ENCODE data around the gene FBN1. TPM values are rescaled to one million over a fixed set of nuclear protein-coding genes. Genes with fewer than 3 reads are reported as not detected.

The FBN1 gene
- total RNA-seq, 1 donor, result 1,556 TPM

GRCh38 chr15:48642795-48643194 is 2.7 kb downstream of the FBN1 start:
- Histone ChIP-seq H3K4me2 (ENCODE audit: insufficient read depth, low read length) (peak overlapping the region; percentile 91), H3K4me3 (ENCODE audit: insufficient read depth, low read length) (peak overlapping the region; percentile 93), H3K4me1 (ENCODE audit: insufficient read depth, low read length) (peaks cover 51% of the 10 kb centered on the region), H3K36me3 (ENCODE audit: insufficient read depth, low read length) (peaks cover 51% of the 10 kb centered on the region), H4K20me1 (ENCODE audit: insufficient read depth, low read length) (peaks cover 39% of the 10 kb centered on the region), H3K79me2 (ENCODE audit: insufficient read depth, low read length) (peaks cover 88% of the 10 kb centered on the region), H3K9me3 (ENCODE audit: low read depth, low read length) (no peaks in the 10 kb centered on the region), H3K27me3 (ENCODE audit: insufficient read depth, low read length) (no peaks in the 10 kb centered on the region), H3K27ac (ENCODE audit: low read depth, low read length) (peak overlapping the region; percentile 94), H2AFZ (ENCODE audit: low read length) (no peak overlapping the region)
- peak; percentile 77 for DNase-seq (ENCODE audit: insufficient read length, low spot score, missing footprints)
- TF ChIP-seq, protein P1, sequence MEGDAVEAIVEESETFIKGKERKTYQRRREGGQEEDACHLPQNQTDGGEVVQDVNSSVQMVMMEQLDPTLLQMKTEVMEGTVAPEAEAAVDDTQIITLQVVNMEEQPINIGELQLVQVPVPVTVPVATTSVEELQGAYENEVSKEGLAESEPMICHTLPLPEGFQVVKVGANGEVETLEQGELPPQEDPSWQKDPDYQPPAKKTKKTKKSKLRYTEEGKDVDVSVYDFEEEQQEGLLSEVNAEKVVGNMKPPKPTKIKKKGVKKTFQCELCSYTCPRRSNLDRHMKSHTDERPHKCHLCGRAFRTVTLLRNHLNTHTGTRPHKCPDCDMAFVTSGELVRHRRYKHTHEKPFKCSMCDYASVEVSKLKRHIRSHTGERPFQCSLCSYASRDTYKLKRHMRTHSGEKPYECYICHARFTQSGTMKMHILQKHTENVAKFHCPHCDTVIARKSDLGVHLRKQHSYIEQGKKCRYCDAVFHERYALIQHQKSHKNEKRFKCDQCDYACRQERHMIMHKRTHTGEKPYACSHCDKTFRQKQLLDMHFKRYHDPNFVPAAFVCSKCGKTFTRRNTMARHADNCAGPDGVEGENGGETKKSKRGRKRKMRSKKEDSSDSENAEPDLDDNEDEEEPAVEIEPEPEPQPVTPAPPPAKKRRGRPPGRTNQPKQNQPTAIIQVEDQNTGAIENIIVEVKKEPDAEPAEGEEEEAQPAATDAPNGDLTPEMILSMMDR (IDR thresholded peaks at IDR 0.05; ENCODE audit: extremely low read depth, low read depth, low read length), result no peak

DNA sequence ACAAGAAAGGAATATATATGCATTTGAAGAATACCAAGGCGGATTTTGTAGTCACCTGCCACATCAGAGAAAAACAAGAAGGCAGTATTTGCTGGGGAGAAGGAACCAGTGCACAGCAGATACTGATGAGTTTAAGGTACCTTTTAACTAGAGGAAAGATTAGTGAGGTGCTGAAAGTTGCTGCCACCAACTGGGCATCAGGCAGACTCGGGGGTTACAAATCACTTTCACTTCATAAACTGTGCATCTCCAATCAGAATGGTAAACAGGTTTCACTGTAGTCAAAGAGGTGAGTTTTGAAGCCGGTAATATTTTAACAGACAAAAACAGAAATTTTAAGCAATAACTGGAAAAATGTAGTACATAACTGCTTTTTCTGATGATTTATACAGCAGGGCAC is 4.1 kb downstream of the FBN1 start:
- H3K27me3 ChIP-seq (ENCODE audit: insufficient read depth, low read length), result no peaks in the 10 kb centered on the region
- H3K36me3 ChIP-seq (ENCODE audit: insufficient read depth, low read length), result peaks cover 61% of the 10 kb centered on the region
- DNase-seq (ENCODE audit: insufficient read length, low spot score, missing footprints), result peak; percentile 77
- peak overlapping the region; percentile 94 for H3K27ac ChIP-seq (ENCODE audit: low read depth, low read length)
- no peaks in the 10 kb centered on the region for H3K9me3 ChIP-seq (ENCODE audit: low read depth, low read length)
- H2AFZ ChIP-seq (ENCODE audit: low read length), result no peak overlapping the region
- H3K4me3 ChIP-seq (ENCODE audit: insufficient read depth, low read length), result peak overlapping the region; percentile 59
- peaks cover 39% of the 10 kb centered on the region for H4K20me1 ChIP-seq (ENCODE audit: insufficient read depth, low read length)
- H3K4me2 ChIP-seq (ENCODE audit: insufficient read depth, low read length), result peak overlapping the region; percentile 91
- TF ChIP-seq, protein P1 (IDR thresholded peaks at IDR 0.05; ENCODE audit: extremely low read depth, low read depth, low read length), result peak; percentile 52
- peaks cover 51% of the 10 kb centered on the region for H3K4me1 ChIP-seq (ENCODE audit: insufficient read depth, low read length)
- H3K79me2 ChIP-seq (ENCODE audit: insufficient read depth, low read length), result peaks cover 96% of the 10 kb centered on the region

DNA sequence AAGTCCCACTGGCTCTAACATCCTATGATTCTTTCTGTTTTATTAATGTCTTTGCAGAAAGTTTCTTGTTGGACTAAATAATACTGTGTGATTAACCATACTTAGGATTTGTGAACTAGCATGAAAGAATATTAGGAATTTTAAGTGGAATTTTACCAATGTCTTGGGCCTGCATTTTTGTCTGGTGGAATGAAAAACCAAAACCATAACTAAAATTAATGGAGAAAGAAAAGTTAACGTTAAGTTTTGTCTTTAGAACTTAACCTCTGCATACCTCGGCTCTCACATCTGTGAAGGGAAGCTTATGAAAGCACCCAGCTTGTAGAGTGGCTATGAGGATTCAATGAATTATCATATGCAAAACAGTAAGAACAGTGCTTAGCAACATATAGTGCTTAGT is 6.5 kb downstream of the FBN1 start:
- Histone ChIP-seq H3K4me2 (ENCODE audit: insufficient read depth, low read length) (peak overlapping the region; percentile 6), H2AFZ (ENCODE audit: low read length) (no peak overlapping the region), H3K9me3 (ENCODE audit: low read depth, low read length) (no peaks in the 10 kb centered on the region), H3K27me3 (ENCODE audit: insufficient read depth, low read length) (no peaks in the 10 kb centered on the region), H3K4me1 (ENCODE audit: insufficient read depth, low read length) (peaks cover 73% of the 10 kb centered on the region), H3K79me2 (ENCODE audit: insufficient read depth, low read length) (peaks cover 99% of the 10 kb centered on the region), H3K27ac (ENCODE audit: low read depth, low read length) (peak overlapping the region; percentile 45), H3K4me3 (ENCODE audit: insufficient read depth, low read length) (no peak overlapping the region), H4K20me1 (ENCODE audit: insufficient read depth, low read length) (peaks cover 37% of the 10 kb centered on the region), H3K36me3 (ENCODE audit: insufficient read depth, low read length) (peaks cover 71% of the 10 kb centered on the region)
- TF ChIP-seq, protein P1 (IDR thresholded peaks at IDR 0.05; ENCODE audit: extremely low read depth, low read depth, low read length), result no peak
- no peak for DNase-seq (ENCODE audit: insufficient read length, low spot score, missing footprints)

DNA sequence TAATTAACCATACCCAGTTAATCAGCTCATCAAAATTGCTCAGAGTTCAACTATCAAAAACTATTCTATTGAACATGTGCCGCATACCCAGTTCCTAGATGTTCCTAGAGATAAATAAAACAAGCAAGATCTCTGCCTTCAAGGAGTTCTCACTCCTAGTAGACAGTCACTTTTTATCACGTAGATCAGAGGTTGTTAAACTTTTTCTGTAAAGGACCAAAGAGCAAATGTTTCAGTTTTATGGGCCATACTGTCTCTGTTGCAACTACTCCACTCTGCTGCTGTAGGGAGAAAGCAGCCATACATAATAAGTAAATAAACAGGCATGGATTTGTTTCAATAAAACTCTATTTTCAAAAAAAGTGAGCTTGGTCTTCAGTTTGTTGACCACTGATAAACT is 7.9 kb downstream of the FBN1 start:
- Histone ChIP-seq H3K79me2 (ENCODE audit: insufficient read depth, low read length) (peaks cover 99% of the 10 kb centered on the region), H4K20me1 (ENCODE audit: insufficient read depth, low read length) (peaks cover 28% of the 10 kb centered on the region), H3K4me1 (ENCODE audit: insufficient read depth, low read length) (peaks cover 86% of the 10 kb centered on the region), H3K9me3 (ENCODE audit: low read depth, low read length) (no peaks in the 10 kb centered on the region), H3K27me3 (ENCODE audit: insufficient read depth, low read length) (no peaks in the 10 kb centered on the region), H3K4me2 (ENCODE audit: insufficient read depth, low read length) (no peak overlapping the region), H3K36me3 (ENCODE audit: insufficient read depth, low read length) (peaks cover 58% of the 10 kb centered on the region), H3K27ac (ENCODE audit: low read depth, low read length) (peak overlapping the region; percentile 70), H3K4me3 (ENCODE audit: insufficient read depth, low read length) (no peak overlapping the region), H2AFZ (ENCODE audit: low read length) (no peak overlapping the region)
- DNase-seq (ENCODE audit: insufficient read length, low spot score, missing footprints), result no peak
- TF ChIP-seq, protein P1 (IDR thresholded peaks at IDR 0.05; ENCODE audit: extremely low read depth, low read depth, low read length), result no peak
